C4-2B (cell line): ENCODE data around the gene JAKMIP2.
"Not testable (repeated sequence)": the region's sequence is repeated elsewhere in the genome, so short reads cannot be mapped to it uniquely, and the experiment has no call there.

Experiments
- H3K27ac ChIP-seq: fragments of 450-650 bp; 2 replicates; pipeline ENCODE4 v1.5.1; 2017
- ZFX ChIP-seq: fragments of 450-650 bp; IDR thresholded peaks from 2 replicates; pipeline ENCODE4 v1.6.1; 2017
- TF ChIP-seq, protein P1 (sequence below): fragments of 450-650 bp; conservative IDR thresholded peaks from 2 replicates; pipeline ENCODE4 v1.5.1; 2017; ENCODE audit warnings: mild to moderate bottlenecking

Gene JAKMIP2

DNA sequence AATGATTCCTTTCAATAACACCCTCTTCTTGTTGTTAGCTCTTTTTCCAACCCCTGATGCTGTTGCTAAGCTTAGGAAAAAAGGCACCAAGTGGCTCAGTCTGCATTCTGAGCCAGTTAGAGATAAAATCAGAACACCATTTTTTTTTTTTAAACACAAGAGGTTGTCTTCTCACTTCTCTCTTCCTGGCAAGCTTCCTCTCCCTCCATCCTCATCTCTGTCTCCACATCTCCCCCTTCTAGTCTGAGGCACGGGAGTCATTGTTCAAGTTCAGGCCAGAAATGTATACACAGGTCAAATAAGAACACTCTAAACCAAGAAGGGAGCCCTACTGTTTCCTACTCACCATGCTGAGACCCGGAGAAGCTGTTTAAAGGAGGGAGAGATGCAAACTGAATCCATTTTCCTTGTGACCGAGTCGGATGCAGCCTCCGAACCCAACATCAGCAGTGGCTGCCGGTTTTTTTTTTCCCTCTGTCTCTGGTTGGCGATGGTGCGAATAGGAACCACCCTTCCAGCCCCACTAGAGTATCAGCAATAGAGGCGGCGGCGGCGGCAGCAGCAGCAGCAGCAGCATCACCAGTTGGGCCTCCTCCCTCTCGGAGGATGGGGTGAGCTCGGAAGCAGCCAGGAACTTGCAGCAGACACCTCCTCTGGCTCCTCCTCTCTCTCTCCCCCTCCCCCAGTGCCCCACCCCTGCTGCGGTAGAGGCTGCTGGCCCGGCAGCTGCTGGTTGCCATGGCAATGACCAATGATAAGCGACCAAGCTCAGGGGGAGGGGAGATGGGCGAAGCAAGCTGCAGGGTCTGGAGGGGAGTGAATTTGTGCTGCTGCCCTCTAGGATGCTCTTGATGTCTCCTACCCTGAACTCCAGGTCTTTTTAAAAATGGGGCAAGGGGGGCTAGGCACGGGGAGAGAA lies at the start of gene JAKMIP2:
TSS of gene JAKMIP2 (minus strand) at position 619 of the 919 bp plus-strand sequence. CDS start 110,922 bp downstream, outside the sequence.
- no peak within 1 kb of the TSS for H3K27ac ChIP-seq
- TF ChIP-seq, protein P1, sequence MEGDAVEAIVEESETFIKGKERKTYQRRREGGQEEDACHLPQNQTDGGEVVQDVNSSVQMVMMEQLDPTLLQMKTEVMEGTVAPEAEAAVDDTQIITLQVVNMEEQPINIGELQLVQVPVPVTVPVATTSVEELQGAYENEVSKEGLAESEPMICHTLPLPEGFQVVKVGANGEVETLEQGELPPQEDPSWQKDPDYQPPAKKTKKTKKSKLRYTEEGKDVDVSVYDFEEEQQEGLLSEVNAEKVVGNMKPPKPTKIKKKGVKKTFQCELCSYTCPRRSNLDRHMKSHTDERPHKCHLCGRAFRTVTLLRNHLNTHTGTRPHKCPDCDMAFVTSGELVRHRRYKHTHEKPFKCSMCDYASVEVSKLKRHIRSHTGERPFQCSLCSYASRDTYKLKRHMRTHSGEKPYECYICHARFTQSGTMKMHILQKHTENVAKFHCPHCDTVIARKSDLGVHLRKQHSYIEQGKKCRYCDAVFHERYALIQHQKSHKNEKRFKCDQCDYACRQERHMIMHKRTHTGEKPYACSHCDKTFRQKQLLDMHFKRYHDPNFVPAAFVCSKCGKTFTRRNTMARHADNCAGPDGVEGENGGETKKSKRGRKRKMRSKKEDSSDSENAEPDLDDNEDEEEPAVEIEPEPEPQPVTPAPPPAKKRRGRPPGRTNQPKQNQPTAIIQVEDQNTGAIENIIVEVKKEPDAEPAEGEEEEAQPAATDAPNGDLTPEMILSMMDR: no peak
- TF ChIP-seq ZFX: no peak

DNA sequence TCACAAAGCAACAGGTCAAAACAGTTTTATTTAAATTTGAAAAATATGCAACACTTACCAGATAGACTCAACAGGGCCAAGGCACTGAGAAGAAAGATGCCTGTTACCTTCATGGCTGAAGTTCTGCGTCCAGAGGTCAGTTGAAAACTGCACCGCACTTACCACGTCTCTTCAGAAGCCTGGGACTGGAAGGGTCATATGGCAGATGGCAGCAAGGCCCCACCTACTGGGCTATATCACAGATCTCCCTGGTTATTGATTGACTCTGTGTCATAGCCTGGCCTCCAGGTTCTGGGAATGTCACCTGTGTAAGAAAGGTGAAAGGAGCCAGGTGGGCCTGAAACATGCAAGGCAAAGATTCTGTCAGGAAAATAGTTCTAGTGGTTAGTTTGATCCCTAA lies 48.9 kb upstream of the JAKMIP2 start, which contains the start of gene SPINK1:
TSS of gene SPINK1 (minus strand) at position 207 of the 400 bp plus-strand sequence. CDS start at position 113, 94 bp downstream.
- TF ChIP-seq, protein P1: no peak
- TF ChIP-seq ZFX: no peak
- H3K27ac ChIP-seq: no peak within 1 kb of the TSS

DNA sequence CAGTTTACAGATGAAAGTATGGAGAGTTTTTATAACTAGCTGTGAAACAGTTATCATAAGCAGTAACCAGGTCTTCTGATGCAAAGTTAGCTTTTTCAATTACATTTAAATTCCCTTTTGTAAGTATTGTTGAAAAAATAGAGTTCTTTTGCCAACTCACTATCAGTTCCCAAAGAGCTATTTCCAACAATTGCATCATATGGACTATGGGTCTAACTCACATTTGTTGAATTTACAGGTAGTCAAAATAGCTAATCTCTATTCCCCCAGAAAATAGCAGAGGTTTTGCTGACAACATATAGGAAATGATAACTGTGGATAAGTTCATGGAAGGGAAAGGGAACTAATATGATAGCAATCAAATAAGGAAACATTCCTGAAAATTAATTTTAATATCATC lies 47.5 kb upstream of the JAKMIP2 start:
- no peak for TF ChIP-seq ZFX
- TF ChIP-seq, protein P1: no peak
- no peak overlapping the region for H3K27ac ChIP-seq

DNA sequence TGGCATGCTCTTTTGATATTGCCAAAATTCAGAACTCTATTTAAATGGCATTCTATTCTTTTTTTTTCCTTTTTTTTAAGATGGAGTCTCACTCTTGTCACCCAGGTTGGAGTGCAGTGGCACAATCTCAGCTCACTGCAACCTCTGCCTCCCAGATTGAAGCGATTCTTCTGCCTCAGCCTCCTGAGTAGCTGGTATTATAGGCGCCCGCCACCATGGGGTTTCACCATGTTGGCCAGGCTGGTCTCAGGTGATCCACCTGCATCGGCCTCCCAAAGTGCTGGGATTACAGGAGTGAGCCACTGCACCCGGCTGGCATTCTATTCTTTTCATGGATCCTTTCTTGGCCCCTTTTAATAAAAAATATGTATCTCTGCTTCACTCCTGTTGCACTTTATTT lies 44.5 kb upstream of the JAKMIP2 start:
- H3K27ac ChIP-seq: not testable (repeated sequence)

DNA sequence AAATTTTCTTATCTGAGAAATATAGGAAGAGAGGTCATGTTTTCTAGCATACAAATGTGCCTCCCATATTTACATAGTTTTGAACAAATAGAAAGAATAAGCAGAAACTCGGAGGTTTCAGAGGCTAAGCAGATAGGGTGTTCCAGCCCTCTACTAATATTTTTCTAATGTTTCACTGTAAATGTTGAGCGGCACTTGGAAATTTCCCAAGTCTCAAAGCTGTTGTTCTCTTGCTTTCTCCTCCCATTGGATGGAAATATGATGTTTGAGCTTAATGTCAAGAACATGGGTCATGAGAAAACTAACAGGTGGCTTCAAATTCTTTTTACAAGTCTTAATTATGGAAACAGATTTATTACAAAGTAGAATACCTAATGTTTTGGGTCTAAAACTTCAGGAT lies 43.8 kb upstream of the JAKMIP2 start:
- TF ChIP-seq ZFX: no peak
- TF ChIP-seq, protein P1: no peak
- no peak overlapping the region for H3K27ac ChIP-seq

DNA sequence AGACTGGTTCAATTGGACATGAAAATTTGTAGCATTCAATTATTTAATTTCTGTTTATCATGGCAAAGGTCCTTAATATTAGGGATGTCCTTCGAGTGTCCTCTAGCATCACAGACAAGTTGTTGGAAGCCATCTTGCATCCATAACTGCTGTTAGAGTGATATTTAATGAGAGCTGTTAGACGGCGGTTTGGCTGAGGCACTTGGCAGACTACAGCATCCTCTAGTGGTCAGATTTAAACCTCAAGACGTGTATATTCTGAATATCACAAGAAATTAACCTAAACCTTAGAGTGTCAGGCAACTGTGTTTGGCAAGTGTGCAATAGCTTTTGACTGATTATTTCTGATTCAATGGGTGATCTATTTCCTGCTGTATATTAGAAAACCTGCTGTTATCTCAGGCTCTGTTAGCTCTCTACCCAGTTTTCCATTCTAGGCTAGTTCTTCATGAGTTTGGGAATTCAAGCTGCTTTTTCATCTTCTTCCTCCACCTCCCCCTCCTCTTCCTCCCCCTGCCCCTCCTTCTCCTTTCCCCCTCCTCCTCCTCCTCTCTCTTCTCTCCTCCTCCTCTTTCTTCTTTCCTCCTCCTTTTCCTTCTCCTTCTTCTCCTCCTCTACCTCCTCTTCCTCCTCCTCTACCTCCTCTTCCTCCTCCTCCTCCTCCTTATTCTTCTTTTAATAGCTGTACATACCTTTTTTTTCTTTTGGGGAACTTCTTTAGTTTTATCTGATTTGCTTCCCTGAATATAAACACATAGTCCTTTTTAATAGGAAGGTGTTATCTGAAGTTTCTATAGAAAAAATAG lies 40.4 kb upstream of the JAKMIP2 start:
- TF ChIP-seq, protein P1: peak; percentile 97
- no peak for TF ChIP-seq ZFX
- H3K27ac ChIP-seq: no peak overlapping the region

DNA sequence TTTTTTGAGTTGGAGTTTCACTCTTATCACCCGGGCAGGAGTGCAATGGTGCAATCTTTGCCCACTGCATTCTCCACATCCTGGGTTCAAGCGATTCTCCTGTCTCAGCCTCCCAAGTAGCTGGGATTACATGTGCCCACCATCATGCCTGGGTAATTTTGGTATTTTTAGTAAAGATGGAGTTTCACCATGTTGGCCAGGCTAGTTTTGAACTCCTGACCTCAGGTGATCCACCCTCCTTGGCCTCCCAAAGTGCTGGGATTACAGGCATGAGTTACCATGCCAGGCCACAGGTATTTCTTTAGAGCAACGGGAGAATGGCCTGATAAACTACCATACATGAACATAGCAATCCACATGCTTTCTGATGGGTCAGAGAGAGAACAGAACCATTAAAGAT lies 39.7 kb upstream of the JAKMIP2 start:
- not testable (repeated sequence) for H3K27ac ChIP-seq

DNA sequence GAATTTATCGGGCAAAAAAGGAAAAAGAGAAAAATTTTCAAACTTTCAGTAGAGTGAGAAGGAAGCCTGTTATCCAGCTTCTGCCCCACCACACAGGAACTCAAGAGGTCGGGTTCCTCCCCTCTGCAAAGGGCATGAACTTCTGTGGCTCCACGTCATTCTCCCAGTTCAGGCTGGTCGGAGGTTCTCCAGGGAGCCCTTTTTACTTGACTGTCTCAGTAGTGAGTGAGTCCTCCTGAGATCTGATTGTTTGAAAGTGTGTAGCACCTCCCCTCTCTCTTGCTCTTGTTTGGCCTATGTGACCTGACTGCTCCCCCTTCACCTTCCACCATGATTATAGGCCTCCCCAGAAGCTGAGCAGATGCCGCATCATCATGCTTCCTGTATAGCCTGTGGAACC lies 39.2 kb upstream of the JAKMIP2 start:
- TF ChIP-seq ZFX: no peak
- TF ChIP-seq, protein P1: no peak
- no peak overlapping the region for H3K27ac ChIP-seq
